IMR-90 (cell line): ENCODE data around the gene GOLGA8S. TPM values are rescaled to one million over a fixed set of nuclear protein-coding genes. Genes with fewer than 3 reads are reported as not detected.

Experiments used
- ATAC-seq: fragments of 200-7000 bp; cut with Tn5 transposase; 2 replicates; pipeline ENCODE4 v1.9.1; 2020; ENCODE audit warnings: low read depth, mild to moderate bottlenecking, moderate library complexity
- BruUV-seq: library from RNA; stranded (reverse); fragments of 400-500 nt; replicated peaks from 2 replicates; lab custom pipeline; 2021; lab: Mats Ljungman, UMichigan
- CTCF ChIA-PET: fragments of 300-600 bp; formaldehyde crosslinking; extraction: SDS; loops from one replicate; lab custom pipeline; 2021; ENCODE audit warnings: antibody characterized with exemption; lab: Yijun Ruan, JAX
- POLR2A ChIA-PET: fragments of 300-600 bp; sonication (Branson Sonifier 250); formaldehyde crosslinking; loops from one replicate; lab custom pipeline; 2022; ENCODE audit warnings: antibody characterized with exemption; ENCODE audit not compliant: unreplicated experiment; lab: Charles Lee
- DNase-seq: peaks from one replicate; pipeline ENCODE4 v3.0.0; 2013
- H2AFZ ChIP-seq: replicated peaks from 2 replicates; pipeline ENCODE3; 2013; ENCODE audit warnings: low read length, mild to moderate bottlenecking; ENCODE audit not compliant: poor library complexity
- H2AK5ac ChIP-seq: 2 replicates; pipeline ENCODE4 v1.6.1; 2013; ENCODE audit warnings: low read depth, low read length, inconsistent platforms
- H2AK9ac ChIP-seq: replicated peaks from 2 replicates; pipeline ENCODE3; 2013; ENCODE audit warnings: mild to moderate bottlenecking, low read depth, low read length, moderate library complexity; ENCODE audit not compliant: poor library complexity
- H2BK120ac ChIP-seq: 2 replicates; pipeline ENCODE4 v1.6.1; 2013; ENCODE audit warnings: low read depth, low read length, inconsistent platforms
- H2BK15ac ChIP-seq: 3 replicates; pipeline ENCODE4 v1.6.1; 2013; ENCODE audit warnings: low read depth, low read length, inconsistent platforms
- H2BK20ac ChIP-seq: 2 replicates; pipeline ENCODE4 v1.6.1; 2013; ENCODE audit warnings: low read depth, mild to moderate bottlenecking, inconsistent platforms, low read length, moderate library complexity
- H2BK5ac ChIP-seq: 2 replicates; pipeline ENCODE4 v1.6.1; 2013; ENCODE audit warnings: mild to moderate bottlenecking, low read depth, low read length, inconsistent platforms; ENCODE audit not compliant: poor library complexity, severe bottlenecking
- H3K14ac ChIP-seq: replicated peaks from 2 replicates; pipeline ENCODE4 v1.6.1; 2013; ENCODE audit warnings: low read depth, low read length, inconsistent platforms
- H3K18ac ChIP-seq: 2 replicates; pipeline ENCODE4 v1.6.1; 2013; ENCODE audit warnings: low read depth, low read length, control low read depth
- H3K23ac ChIP-seq: 2 replicates; pipeline ENCODE4 v1.6.1; 2013; ENCODE audit warnings: low read depth, low read length, inconsistent platforms
- H3K27ac ChIP-seq: 2 replicates; pipeline ENCODE4 v1.5.1; 2013; ENCODE audit warnings: mild to moderate bottlenecking, control low read depth, low read length; ENCODE audit not compliant: insufficient read depth
- H3K27me3 ChIP-seq: 2 replicates; pipeline ENCODE4 v1.6.1; 2013; ENCODE audit warnings: low read length; ENCODE audit not compliant: control insufficient read depth, insufficient read depth
- H3K36me3 ChIP-seq: 2 replicates; pipeline ENCODE4 v1.6.1; 2013; ENCODE audit warnings: low read length, mixed read lengths; ENCODE audit not compliant: control insufficient read depth, insufficient read depth
- H3K4ac ChIP-seq: 2 replicates; pipeline ENCODE4 v1.6.1; 2013; ENCODE audit warnings: low read depth, low read length, inconsistent platforms
- H3K4me1 ChIP-seq: 2 replicates; pipeline ENCODE4 v1.6.1; 2013; ENCODE audit warnings: low read length, mixed read lengths; ENCODE audit not compliant: control insufficient read depth, insufficient read depth
- H3K4me2 ChIP-seq: 2 replicates; pipeline ENCODE4 v1.6.1; 2013; ENCODE audit warnings: low read depth, mild to moderate bottlenecking, control low read depth, low read length, moderate library complexity
- H3K4me3 ChIP-seq: 2 replicates; pipeline ENCODE4 v1.5.1; 2013; ENCODE audit warnings: low read depth, mild to moderate bottlenecking, control low read depth, low read length, moderate library complexity; ENCODE audit not compliant: insufficient read depth
- H3K56ac ChIP-seq: 2 replicates; pipeline ENCODE4 v1.6.1; 2013; ENCODE audit warnings: low read length, inconsistent platforms; ENCODE audit not compliant: insufficient read depth; ENCODE audit errors: extremely low read depth
- H3K79me1 ChIP-seq, 2 experiments: 2 replicates each; pipeline ENCODE4 v1.6.1; 2013; ENCODE audit warnings: low read length in 2 of 2, inconsistent platforms in 1 of 2, low read depth in 1 of 2
- H3K9ac ChIP-seq: 2 replicates; pipeline ENCODE4 v1.6.1; 2013; ENCODE audit warnings: low read depth, low read length, control low read depth
- H3K9me1 ChIP-seq: 2 replicates; pipeline ENCODE4 v1.6.1; 2013; ENCODE audit warnings: low read length, inconsistent platforms; ENCODE audit not compliant: insufficient read depth
- H3K9me3 ChIP-seq: 2 replicates; pipeline ENCODE4 v1.6.1; 2013; ENCODE audit warnings: low read length; ENCODE audit not compliant: control insufficient read depth, insufficient read depth
- H4K20me1 ChIP-seq: 2 replicates; pipeline ENCODE4 v1.6.1; 2013; ENCODE audit warnings: low read length, inconsistent platforms; ENCODE audit not compliant: insufficient read depth
- H4K5ac ChIP-seq: 2 replicates; pipeline ENCODE4 v1.6.1; 2013; ENCODE audit warnings: mild to moderate bottlenecking, low read depth, low read length, control low read depth
- H4K8ac ChIP-seq, 2 experiments: 2 replicates each; pipeline ENCODE4 v1.6.1; 2013; ENCODE audit warnings: low read depth in 2 of 2, low read length in 2 of 2, control low read depth in 1 of 2, inconsistent platforms in 1 of 2
- H4K91ac ChIP-seq: 2 replicates; pipeline ENCODE4 v1.6.1; 2013; ENCODE audit warnings: low read depth, low read length, inconsistent platforms; ENCODE audit not compliant: insufficient read depth
- ELK1 ChIP-seq: fragments of 150-350 bp; IDR thresholded peaks from 2 replicates; pipeline ENCODE4 v1.6.1; 2016; ENCODE audit warnings: low read depth, mild to moderate bottlenecking, low read length, moderate library complexity, borderline replicate concordance
- FOS ChIP-seq: fragments of 150-350 bp; IDR thresholded peaks from 2 replicates; pipeline ENCODE4 v1.6.1; 2016; ENCODE audit warnings: low read depth, low read length
- MXI1 ChIP-seq: IDR thresholded peaks from 2 replicates; pipeline ENCODE4 v1.6.1; 2012; ENCODE audit warnings: low read depth, mild to moderate bottlenecking, low read length, moderate library complexity, borderline replicate concordance
- POLR2A ChIP-seq: IDR thresholded peaks from 2 replicates; pipeline ENCODE4 v1.6.1; 2012; ENCODE audit warnings: mild to moderate bottlenecking, low read depth, low read length
- RFX5 ChIP-seq: IDR thresholded peaks from 2 replicates; pipeline ENCODE4 v1.8.0; 2012; ENCODE audit warnings: low read depth, mild to moderate bottlenecking, low read length, moderate library complexity
- SMC3 ChIP-seq: fragments of 150-350 bp; IDR thresholded peaks from 2 replicates; pipeline ENCODE4 v1.6.1; 2016; ENCODE audit warnings: low read depth, mild to moderate bottlenecking, antibody characterized with exemption, low read length, moderate library complexity
- WGBS, 2 experiments: methylation state at CpG; one replicate each; pipeline versions ENCODE4 v1.1.5 to v1.1.7; 2013; ENCODE audit warnings: missing lambda C conversion rate in 2 of 2; ENCODE audit not compliant: insufficient read length in 1 of 2; ENCODE audit errors: extremely low coverage in 2 of 2; 5-methylcytosine and 5-hydroxymethylcytosine counted together
- dilution Hi-C: fragments of 300-500 bp; cut with HindIII; formaldehyde crosslinking; loops from one replicate; pipeline ENCODE4 v1.14.3; 2018; ENCODE audit warnings: low sequenced_read_pairs; ENCODE audit not compliant: unreplicated experiment
- in situ Hi-C: fragments of 300-500 bp; cut with MboI; formaldehyde crosslinking; loops from 3 replicates; pipeline ENCODE4 v1.14.3; 2019; ENCODE audit warnings: low sequenced_read_pairs, inconsistent platforms, mixed read lengths
- intact Hi-C: fragments of 100-400 bp; cut with micrococcal nuclease; formaldehyde crosslinking; loops from 2 replicates; pipeline ENCODE4 v1.10.0; 2022
- polyA plus RNA-seq, 3 experiments: library from polyadenylated mRNA; depleted of rRNA; stranded (reverse); fragments of >200 nt; gene quantifications; 2 replicates each; pipeline ENCODE4 v1.2.3, GENCODE V29; 2012; ENCODE audit warnings: low replicate concordance in 1 of 3
- total RNA-seq: library from RNA; depleted of rRNA; stranded (reverse); fragments of >200 nt; gene quantifications from 2 replicates; pipeline ENCODE4 v1.2.3, GENCODE V29; 2012
- TF ChIP-seq, protein P1 (sequence below): fragments of 150-350 bp; IDR thresholded peaks from 2 replicates; pipeline ENCODE4 v1.6.1; 2017; ENCODE audit warnings: mild to moderate bottlenecking, antibody characterized with exemption, low read length, low read depth

Gene GOLGA8S
- total and polyA plus RNA-seq, 2 of the 4 experiments (the other 2 are of a cell fraction), result under 0.01 to 0.03 TPM

DNA sequence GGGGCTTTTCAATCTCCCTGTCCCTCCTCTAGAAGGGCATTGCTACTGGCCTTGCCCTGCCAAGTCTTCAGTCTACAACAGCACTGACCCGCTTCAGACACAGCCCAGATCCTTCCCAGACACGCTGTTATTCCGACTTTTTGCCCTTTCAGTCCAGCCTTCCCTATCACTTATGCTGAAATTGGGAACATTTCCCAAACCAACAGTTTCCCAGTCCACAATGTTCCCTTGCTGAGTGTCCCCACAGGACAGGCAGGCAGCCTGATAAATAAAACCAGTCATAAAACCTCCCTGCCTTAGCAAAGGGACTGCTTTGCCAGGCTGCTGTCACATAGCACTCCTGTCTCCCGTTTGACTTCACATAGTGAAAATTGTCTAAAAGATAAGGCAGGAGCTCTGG is 49.0 kb downstream of the GOLGA8S start:
- no peak overlapping the region for H3K9ac ChIP-seq
- no peak overlapping the region for H3K18ac ChIP-seq
- no peak for DNase-seq
- no peak for ATAC-seq
- ChIA-PET CTCF (no interaction called here), POLR2A (no interaction called here)
- H3K36me3 ChIP-seq, result no peaks in the 10 kb centered on the region
- H3K4me2 ChIP-seq, result no peak overlapping the region
- no peak overlapping the region for H3K14ac ChIP-seq
- H2BK20ac ChIP-seq, result no peak overlapping the region
- 13% methylated on average over 1 of the region's 4 CpGs; no CpG with 5 or more reads in 1 of the 2 experiments for WGBS, 2 experiments
- H3K4ac ChIP-seq, result no peak overlapping the region
- H2BK15ac ChIP-seq, result no peak overlapping the region
- BruUV-seq, result no TSS peak
- no peaks in the 10 kb centered on the region for H3K9me1 ChIP-seq
- no peak overlapping the region for H2AK9ac ChIP-seq
- H4K91ac ChIP-seq, result no peak overlapping the region
- H4K20me1 ChIP-seq, result no peaks in the 10 kb centered on the region
- H3K4me3 ChIP-seq, result no peak overlapping the region
- TF ChIP-seq POLR2A, result no peak
- no peak for TF ChIP-seq ELK1
- TF ChIP-seq MXI1, result no peak
- TF ChIP-seq, protein P1, sequence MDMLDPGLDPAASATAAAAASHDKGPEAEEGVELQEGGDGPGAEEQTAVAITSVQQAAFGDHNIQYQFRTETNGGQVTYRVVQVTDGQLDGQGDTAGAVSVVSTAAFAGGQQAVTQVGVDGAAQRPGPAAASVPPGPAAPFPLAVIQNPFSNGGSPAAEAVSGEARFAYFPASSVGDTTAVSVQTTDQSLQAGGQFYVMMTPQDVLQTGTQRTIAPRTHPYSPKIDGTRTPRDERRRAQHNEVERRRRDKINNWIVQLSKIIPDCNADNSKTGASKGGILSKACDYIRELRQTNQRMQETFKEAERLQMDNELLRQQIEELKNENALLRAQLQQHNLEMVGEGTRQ, result no peak
- no peak for TF ChIP-seq RFX5
- TF ChIP-seq SMC3, result no peak
- no peak for TF ChIP-seq FOS
- H2AK5ac ChIP-seq, result no peak overlapping the region
- H4K5ac ChIP-seq, result no peak overlapping the region
- no peaks in the 10 kb centered on the region for H3K79me1 ChIP-seq
- H2BK120ac ChIP-seq, result no peak overlapping the region
- no peak overlapping the region for H3K27ac ChIP-seq
- no peak overlapping the region for H2BK5ac ChIP-seq
- no peak overlapping the region for H3K23ac ChIP-seq
- no peak overlapping the region for H2AFZ ChIP-seq
- dilution Hi-C loops (no loop called here), intact Hi-C loops (no loop called here), in situ Hi-C loops (no loop called here)
- no peaks in the 10 kb centered on the region for H3K4me1 ChIP-seq
- H3K27me3 ChIP-seq, result no peaks in the 10 kb centered on the region
- no peak overlapping the region for H3K56ac ChIP-seq
- H4K8ac ChIP-seq, result no peak overlapping the region
- peaks cover 10% of the 10 kb centered on the region for H3K9me3 ChIP-seq
